HepG2 (cell line): Measurements from ENCODE around the gene KANSL1. TPM values are rescaled to one million over a fixed set of nuclear protein-coding genes. Genes with fewer than 3 reads are reported as not detected.
A peak's percentile ranks its signal among the peaks of the same experiment; 100 is the strongest.

ENCODE experiments used
- ATAC-seq: fragments of 200-7000 bp; cut with Tn5 transposase; 3 replicates; pipeline ENCODE4 v1.9.1; 2020; ENCODE audit warnings: mild to moderate bottlenecking, moderate library complexity
- BruUV-seq: library from RNA; stranded (reverse); fragments of 400-500 nt; replicated peaks from 2 replicates; lab custom pipeline; 2021; lab: Mats Ljungman, UMichigan
- CTCF ChIA-PET: fragments of 300-600 bp; formaldehyde crosslinking; extraction: SDS; loops from one replicate; lab custom pipeline; 2021; ENCODE audit warnings: low total read pairs, inconsistent platforms, low intra/inter-chr PET ratio; lab: Yijun Ruan, JAX
- POLR2A ChIA-PET: fragments of 350-600 bp; sonication (Branson Sonifier 250); formaldehyde crosslinking; loops from one replicate; lab custom pipeline; 2020; ENCODE audit warnings: antibody characterized with exemption, inconsistent platforms; lab: Yijun Ruan, JAX
- DNase-seq: peaks from one replicate; pipeline ENCODE4 v3.0.0-alpha.2; 2015; ENCODE audit warnings: low spot score
- FAIRE-seq: peaks from 3 replicates; lab custom pipeline; 2011; peaks lifted over from hg19 to GRCh38; lab: Jason Lieb, UNC
- H2AFZ ChIP-seq: one replicate; pipeline ENCODE4 v1.6.1; 2011; ENCODE audit warnings: low read length, inconsistent platforms
- H3K27ac ChIP-seq: fragments of 300-600 bp; 3 replicates; pipeline ENCODE4 v1.8.0; 2011; ENCODE audit warnings: mixed run types, mild to moderate bottlenecking, mixed read lengths, low read length, inconsistent platforms; ENCODE audit not compliant: insufficient read depth; ENCODE audit errors: extremely low read length
- H3K27me3 ChIP-seq, 2 experiments: fragments of 200-600 bp in 1 of 2; 2 replicates in 1 of 2; 3 replicates in 1 of 2; pipeline versions ENCODE4 v1.6.0 to v1.8.0; 2011; ENCODE audit warnings: low read length in 2 of 2, mild to moderate bottlenecking in 2 of 2, moderate library complexity in 2 of 2, inconsistent platforms in 1 of 2; ENCODE audit not compliant: insufficient read depth in 2 of 2, control insufficient read depth in 1 of 2
- H3K36me3 ChIP-seq, 2 experiments: fragments of 200-600 bp in 1 of 2; replicated peaks in 1 of 2; 2 replicates in 1 of 2; 3 replicates in 1 of 2; pipeline versions ENCODE4 v1.5.1 to v1.8.0; 2011; ENCODE audit warnings: low read length in 2 of 2, inconsistent platforms in 1 of 2; ENCODE audit not compliant: insufficient read depth in 2 of 2, control insufficient read depth in 1 of 2
- H3K4me1 ChIP-seq: 2 replicates; pipeline ENCODE4 v1.5.1; 2012; ENCODE audit warnings: low read length, inconsistent platforms; ENCODE audit not compliant: insufficient read depth
- H3K4me2 ChIP-seq: 2 replicates; pipeline ENCODE4 v1.6.0; 2011; ENCODE audit warnings: low read depth, low read length, inconsistent platforms
- H3K4me3 ChIP-seq, 3 experiments: fragments of 200-600 bp in 1 of 3; sonication (generic), shearing (Covaris generic) in 1 of 3; replicated peaks in 1 of 3; 2 replicates each; pipeline ENCODE4 v1.5.1; 2011 to 2016; ENCODE audit warnings: low read length in 3 of 3, inconsistent platforms in 2 of 3, low read depth in 2 of 3, mild to moderate bottlenecking in 2 of 3, control low read depth in 1 of 3, mixed read lengths in 1 of 3; ENCODE audit not compliant: insufficient read depth in 1 of 3
- H3K79me2 ChIP-seq: one replicate; pipeline ENCODE4 v1.6.1; 2011; ENCODE audit warnings: low read length, inconsistent platforms; ENCODE audit not compliant: insufficient read depth
- H3K9ac ChIP-seq: 2 replicates; pipeline ENCODE4 v1.6.0; 2011; ENCODE audit warnings: mild to moderate bottlenecking, low read depth, low read length, inconsistent platforms; ENCODE audit not compliant: insufficient read depth
- H3K9me3 ChIP-seq: 2 replicates; pipeline ENCODE4 v1.5.1; 2012; ENCODE audit warnings: mild to moderate bottlenecking, low read length
- H4K20me1 ChIP-seq: 2 replicates; pipeline ENCODE4 v1.6.0; 2011; ENCODE audit warnings: inconsistent platforms, mild to moderate bottlenecking, low read length, moderate library complexity; ENCODE audit not compliant: insufficient read depth
- TRIM24 ChIP-seq: sonication (generic); formaldehyde crosslinking; IDR thresholded peaks from 2 replicates; pipeline ENCODE4 v1.8.0; 2022; ENCODE audit warnings: mild to moderate bottlenecking, missing genetic modification reagents
- ZNF407 ChIP-seq: sonication (generic); formaldehyde crosslinking; IDR thresholded peaks from one replicate; pipeline ENCODE4 v1.5.1; 2020; ENCODE audit warnings: mild to moderate bottlenecking, missing genetic modification reagents; ENCODE audit errors: not compliant biosample characterization
- ZNF530 ChIP-seq: sonication (generic); formaldehyde crosslinking; IDR thresholded peaks from 2 replicates; pipeline ENCODE4 v1.5.0; 2020; ENCODE audit warnings: low read depth, mild to moderate bottlenecking, missing genetic modification reagents
- ZNF768 ChIP-seq: sonication (generic); formaldehyde crosslinking; IDR thresholded peaks from 2 replicates; pipeline ENCODE4 v1.4.0; 2020; ENCODE audit warnings: missing genetic modification reagents
- ZSCAN30 ChIP-seq: sonication (generic); formaldehyde crosslinking; IDR thresholded peaks from 2 replicates; pipeline ENCODE4 v1.5.0; 2020; ENCODE audit warnings: mild to moderate bottlenecking, missing genetic modification reagents
- WGBS: methylation state at CpG from one replicate; pipeline ENCODE4 v1.1.6; 2017; ENCODE audit warnings: low lambda C conversion rate; 5-methylcytosine and 5-hydroxymethylcytosine counted together
- in situ Hi-C: cut with HindIII; loops from 2 replicates; pipeline ENCODE4 v1.10.0; 2017; ENCODE audit warnings: low pct_unique_long_range_greater_than_20kb; ENCODE audit not compliant: extremely low pct_ligation_motif_present
- intact Hi-C: fragments of 100-400 bp; cut with micrococcal nuclease; formaldehyde crosslinking; loops from one replicate; pipeline ENCODE4 v1.10.0; 2022; ENCODE audit not compliant: unreplicated experiment
- polyA plus RNA-seq, 8 experiments: library from polyadenylated mRNA; depleted of rRNA in 3 of 8; stranded (reverse) in 7 of 8; unstranded in 1 of 8; fragments of >200 nt; fragmentation: Illumina TruSeq in 4 of 8; extraction: Trizol in 4 of 8; gene quantifications; 2 replicates each; pipeline versions ENCODE4 v1.2.1 to v1.2.3, GENCODE V29; 2011 to 2016; ENCODE audit warnings: low read depth in 4 of 8, missing spikeins in 1 of 8, mixed read lengths in 1 of 8; ENCODE audit not compliant: insufficient read depth in 1 of 8
- total RNA-seq, 5 experiments: library from RNA; depleted of rRNA; stranded (reverse); fragments of >200 nt; fragmentation: Illumina TruSeq; extraction: Trizol; gene quantifications; 2 replicates each; pipeline ENCODE4 v1.2.3, GENCODE V29; 2016; ENCODE audit warnings: low read depth in 1 of 5

KANSL1 gene
- total and polyA plus RNA-seq, 2 of the 13 experiments (the other 11 are each of a cell fraction or from before 2014, with no cell fraction given), result 24.0 to 59.6 TPM

DNA sequence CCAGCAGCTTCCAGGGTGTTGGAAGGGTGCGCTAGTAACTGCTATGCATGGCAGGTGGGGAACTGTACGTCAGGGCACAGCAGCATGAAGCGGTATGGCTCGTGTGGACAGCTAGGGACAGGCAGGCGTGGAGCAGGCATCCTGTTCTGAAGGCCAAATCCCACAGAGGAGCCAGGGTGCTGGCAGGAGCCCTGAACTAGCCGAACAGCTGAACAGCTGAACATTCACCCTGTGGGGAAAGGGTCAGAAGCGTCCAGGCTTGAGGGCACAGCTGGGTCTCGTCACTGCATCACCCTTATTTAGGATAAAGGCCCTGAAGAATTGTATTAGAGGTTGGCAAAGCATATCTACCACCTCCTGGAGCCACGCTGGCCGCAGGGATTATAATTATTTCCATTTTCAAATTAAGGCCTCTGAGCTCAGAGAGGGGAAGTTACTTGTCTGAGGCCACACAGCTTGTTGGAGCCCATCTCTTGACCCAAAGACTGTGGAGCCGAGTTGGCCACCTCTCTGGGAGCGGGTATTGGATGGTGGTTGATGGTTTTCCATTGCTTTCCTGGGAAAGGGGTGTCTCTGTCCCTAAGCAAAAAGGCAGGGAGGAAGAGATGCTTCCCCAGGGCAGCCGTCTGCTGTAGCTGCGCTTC lies 197.5 kb downstream of the KANSL1 start:
- Histone ChIP-seq H3K4me1 (peaks cover 25% of the 10 kb centered on the region), H3K4me3 (no peak overlapping the region), H2AFZ (no peak overlapping the region), H3K36me3 (no peaks in the 10 kb centered on the region), H3K27ac (no peak overlapping the region), H3K79me2 (no peaks in the 10 kb centered on the region), H3K9me3 (no peaks in the 10 kb centered on the region), H3K4me2 (no peak overlapping the region), H3K9ac (no peak overlapping the region), H3K27me3 (0 out of 5 replicates have a peak, but pooled peaks cover 0 to 1% of the 10 kb centered on the region in 2 experiments), H4K20me1 (no peaks in the 10 kb centered on the region)
- BruUV-seq, result no TSS peak
- intact Hi-C loops (no loop called here), in situ Hi-C loops (no loop called here)
- no peak for DNase-seq
- WGBS, result 61% methylated on average over 13 of the region's 14 CpGs
- no peak for FAIRE-seq
- peak; percentile 72 for TF ChIP-seq ZNF768 (CRISPR knock-in tag)
- peak; percentile 17 for TF ChIP-seq ZNF407 (CRISPR knock-in tag)
- TF ChIP-seq TRIM24 (CRISPR knock-in tag), result no peak
- no peak for TF ChIP-seq ZNF530 (CRISPR knock-in tag)
- TF ChIP-seq ZSCAN30 (CRISPR knock-in tag), result no peak
- ChIA-PET CTCF (no interaction called here), POLR2A (no interaction called here)
- peak; percentile 19; the same call in 1 of the 3 replicates for ATAC-seq
